Sigmoid colon (tissue), 4 donors: ENCODE measurements around the gene GET3.

Experiments used
- CTCF ChIP-seq, 4 experiments: fragments of 450-650 bp in 3 of 4; fragments of 200-600 bp in 1 of 4; IDR thresholded peaks; one replicate each; pipeline ENCODE4 v1.5.1; 2016 to 2019; ENCODE audit warnings: antibody characterized with exemption in 4 of 4, mild to moderate bottlenecking in 3 of 4, moderate library complexity in 2 of 4
- POLR2AphosphoS5 ChIP-seq, 4 donors: sonication (generic); formaldehyde crosslinking; IDR thresholded peaks; one replicate each; pipeline ENCODE4 v1.6.1; 2017; ENCODE audit warnings: antibody characterized with exemption in 4 of 4

- TF ChIP-seq CTCF (IDR thresholded peaks at IDR 0.05) (no peak), POLR2AphosphoS5 (IDR thresholded peaks at IDR 0.05) (no peak)
Observed at GRCh38 chr19:12783849-12784393, 46.6 kb downstream of the GET3 start.
